Stimulated activated CD4-positive, alpha-beta T cell treated with anti-CD3 and anti-CD28 coated beads, Interleukin-4, amount 100 ng/mL, for 48 hours (primary cell): Measurements from ENCODE around the gene FXYD5.

Experiments
- DNase-seq, 2 donors: peaks; one replicate each; pipeline ENCODE4 v3.0.0-alpha.2; 2020; ENCODE audit warnings: low read depth in 2 of 2

Gene FXYD5, protein sequence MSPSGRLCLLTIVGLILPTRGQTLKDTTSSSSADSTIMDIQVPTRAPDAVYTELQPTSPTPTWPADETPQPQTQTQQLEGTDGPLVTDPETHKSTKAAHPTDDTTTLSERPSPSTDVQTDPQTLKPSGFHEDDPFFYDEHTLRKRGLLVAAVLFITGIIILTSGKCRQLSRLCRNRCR

DNA sequence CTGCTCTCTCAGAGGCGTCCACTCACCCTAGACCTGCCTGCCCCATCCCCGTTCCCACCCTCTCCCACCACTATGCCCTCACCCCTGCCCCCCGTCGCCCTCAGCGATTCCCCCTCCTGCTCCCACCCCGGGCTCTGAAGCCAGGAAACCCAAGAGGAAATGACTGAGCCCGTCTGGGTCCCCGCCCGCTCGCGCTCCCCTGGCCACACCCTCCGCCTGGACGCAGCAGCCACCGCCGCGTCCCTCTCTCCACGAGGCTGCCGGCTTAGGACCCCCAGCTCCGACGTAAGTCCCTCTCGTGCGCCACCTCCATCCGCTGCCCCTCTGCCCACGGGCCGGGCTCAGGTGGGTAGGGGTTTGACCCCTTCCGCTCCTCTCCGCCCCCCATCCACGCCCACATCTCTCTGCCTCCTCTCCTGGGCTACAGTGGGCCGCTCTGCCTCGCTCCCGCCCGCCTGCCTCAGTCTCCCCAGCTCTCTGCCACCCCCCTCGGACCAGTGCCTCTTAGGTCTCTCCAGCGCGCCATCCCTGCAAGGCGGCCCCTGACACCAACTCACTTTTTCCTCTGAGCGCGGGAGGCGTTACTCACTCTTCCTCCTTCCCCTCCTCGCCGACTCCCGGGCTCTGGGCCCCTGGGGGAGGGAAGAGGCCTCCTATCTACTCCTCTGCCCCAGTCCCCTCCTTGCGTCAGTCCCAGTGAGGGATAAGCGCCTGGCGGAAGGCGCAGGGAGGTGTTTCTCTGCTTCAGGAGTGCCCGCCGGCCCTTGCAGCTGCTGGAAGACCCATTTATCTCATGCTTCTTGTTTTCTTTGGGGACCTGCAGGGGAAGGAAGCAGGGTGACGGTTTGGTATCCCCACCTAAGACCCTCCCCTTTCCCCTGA, at the start of gene FXYD5:
Gene FXYD5, plus strand, starts transcription at position 211 of the 882 bp plus-strand sequence. CDS start 816 bp downstream, outside the sequence.
- peak; percentile 73 to 83 for DNase-seq

GRCh38 chr19:35105047-35105410, 49.5 kb upstream of the FXYD5 start:
- no peak for DNase-seq

DNA sequence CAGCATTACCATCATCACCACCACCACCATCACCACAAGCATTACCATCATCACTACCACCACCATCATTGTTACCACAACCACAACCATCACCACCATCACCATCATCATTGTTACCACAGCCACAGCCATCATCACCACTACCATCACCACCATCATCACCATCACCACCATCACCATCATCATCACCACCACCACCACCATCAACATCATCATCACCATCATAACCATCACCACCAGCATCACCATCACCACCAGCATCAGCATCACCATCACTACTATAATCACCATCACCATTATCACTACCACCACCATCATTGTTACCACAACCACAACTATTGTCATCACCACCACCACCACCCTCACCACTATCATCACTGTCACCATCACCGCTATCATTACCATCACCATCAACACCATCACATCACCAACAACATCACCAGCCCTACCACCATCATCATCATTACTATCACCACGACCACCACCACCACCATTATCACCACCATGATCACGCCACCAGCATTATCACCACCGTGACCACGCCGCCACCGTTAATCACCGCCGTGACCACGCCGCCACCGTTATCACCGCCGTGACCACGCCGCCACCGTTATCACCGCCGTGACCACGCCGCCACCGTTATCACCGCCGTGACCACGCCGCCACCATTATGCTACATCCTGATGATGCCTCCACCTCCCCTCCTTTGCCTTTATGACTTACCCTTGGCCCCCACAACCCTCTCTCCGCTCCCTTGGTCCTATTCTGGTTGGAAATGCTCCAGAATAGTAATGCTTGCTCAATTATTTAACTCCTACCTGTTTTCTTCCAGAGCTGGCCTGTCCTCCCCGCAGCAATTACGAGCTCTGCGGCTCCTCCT, 48.9 kb upstream of the FXYD5 start:
- DNase-seq = no peak

DNA sequence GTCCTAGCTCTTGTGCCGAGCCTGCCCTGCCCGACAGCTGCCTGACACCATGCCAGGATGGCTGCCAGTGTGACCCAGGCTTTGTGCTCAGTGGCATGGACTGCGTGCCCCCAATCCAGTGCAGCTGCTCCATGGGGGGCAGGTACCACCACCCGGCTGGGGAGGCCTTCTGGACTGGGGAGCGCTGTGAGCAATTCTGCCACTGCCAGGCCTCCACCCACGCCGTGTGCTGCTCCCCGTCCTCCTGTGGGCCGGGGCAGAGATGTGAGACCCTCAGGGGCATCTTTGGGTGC, 48.3 kb upstream of the FXYD5 start:
- DNase-seq = no peak

DNA sequence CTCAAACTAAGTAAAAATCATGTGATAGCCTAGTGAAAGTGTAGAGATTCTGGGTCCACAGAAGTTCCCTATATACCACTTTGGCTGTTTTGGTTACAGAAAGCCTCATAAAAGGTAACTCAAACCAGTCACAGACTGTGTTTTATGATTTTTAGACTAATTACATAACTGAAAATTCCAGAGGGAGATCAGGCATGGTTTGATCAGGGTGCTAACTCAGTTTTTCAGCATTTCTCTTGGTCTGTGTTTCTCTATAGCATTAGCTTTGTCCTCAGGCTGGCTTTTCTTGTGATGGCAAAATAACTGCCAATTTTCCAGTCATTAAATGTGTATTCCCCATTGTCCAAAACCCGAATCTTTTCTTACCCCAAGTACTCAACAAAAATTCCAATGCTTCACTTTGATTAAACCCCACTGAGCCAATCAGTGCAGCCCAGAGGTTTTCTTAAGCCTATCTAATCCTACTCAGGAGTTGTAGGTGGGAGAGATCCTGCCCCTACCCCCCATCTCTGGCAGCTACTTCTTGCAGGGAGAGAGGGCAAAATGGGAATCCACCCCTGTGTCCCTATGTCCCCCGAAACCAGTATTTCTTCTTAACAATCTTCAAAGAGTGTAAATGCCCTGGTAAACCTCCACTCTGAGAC, 47.5 kb upstream of the FXYD5 start:
- no peak for DNase-seq

DNA sequence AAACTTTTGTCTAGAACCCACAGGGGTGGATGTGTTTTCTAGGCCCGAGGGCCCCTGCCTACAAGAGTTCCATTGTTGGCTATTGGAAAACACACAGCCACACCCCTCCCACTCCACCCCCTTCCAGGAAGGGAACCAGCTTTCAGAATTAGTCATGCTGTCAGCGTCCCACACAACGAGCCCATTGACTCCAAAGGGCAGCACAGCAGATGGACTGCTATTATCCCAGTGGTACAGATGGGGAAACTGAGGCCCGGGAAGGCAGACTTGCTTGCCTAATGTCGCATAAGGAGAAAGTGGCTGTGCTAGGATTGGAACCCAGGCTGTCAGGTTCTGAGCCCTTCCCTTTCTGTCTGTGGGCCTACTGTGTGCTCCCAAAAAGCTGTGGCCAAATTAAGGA, 47.0 kb upstream of the FXYD5 start:
- DNase-seq = peak in 1 of 2 donors; percentile 20

- no peak for DNase-seq
Measured at GRCh38 chr19:35108730-35109129, 45.8 kb upstream of the FXYD5 start.

- DNase-seq = no peak
Measured at GRCh38 chr19:35109395-35110112, 45.0 kb upstream of the FXYD5 start.

DNA sequence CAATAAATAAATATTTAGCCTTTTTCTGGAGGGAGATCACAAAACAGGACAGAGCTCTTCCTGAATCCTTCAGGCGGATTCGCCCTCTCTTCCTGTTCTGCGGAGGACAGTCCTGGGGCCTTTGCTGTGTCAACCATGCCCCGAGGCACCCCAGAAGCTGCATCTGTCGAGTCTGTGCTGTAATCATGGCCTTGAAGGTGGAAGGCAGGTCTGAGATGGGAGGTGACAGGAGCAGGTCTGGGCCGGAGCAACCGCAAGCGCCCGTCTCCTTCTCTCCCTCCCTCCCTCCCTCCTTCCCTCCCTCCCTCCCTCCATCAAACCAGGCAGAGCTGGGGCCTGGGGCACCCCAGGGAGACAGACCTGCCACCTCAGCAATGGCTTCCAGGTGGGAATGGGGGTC, 43.6 kb upstream of the FXYD5 start:
- no peak for DNase-seq

DNA sequence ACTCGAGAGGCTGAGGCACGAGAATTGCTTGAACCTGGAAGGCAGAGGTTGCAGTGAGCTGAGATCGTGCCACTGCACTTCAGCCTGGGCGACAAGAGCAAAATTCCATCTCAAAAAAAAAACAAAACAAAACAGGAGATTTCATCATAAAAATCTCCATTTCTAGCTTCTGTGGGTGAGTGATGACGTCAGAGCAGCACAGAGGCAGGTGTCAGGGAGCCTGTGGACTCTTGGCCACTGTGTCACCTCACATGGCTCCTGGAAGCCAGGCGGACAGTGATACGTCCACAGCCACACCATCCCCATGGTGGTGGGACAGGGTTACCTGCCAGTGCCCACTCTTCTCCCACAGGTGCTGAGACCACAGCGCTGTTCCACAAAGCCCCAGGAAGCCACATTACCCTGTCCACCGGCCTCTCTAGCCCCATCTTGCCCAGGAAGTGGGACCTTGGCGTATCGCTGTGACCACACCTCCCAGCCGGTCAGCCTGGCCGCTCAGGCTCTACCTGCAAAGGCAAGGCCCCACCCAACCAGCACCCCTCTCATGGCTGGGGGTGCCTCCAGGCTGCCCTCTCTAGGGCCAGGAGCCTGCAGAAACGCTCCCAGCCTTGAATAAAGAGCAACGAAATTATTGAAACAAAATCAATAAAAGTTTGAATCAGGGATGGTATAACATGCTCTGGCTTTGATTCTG, 41.4 kb upstream of the FXYD5 start:
- no peak for DNase-seq

DNA sequence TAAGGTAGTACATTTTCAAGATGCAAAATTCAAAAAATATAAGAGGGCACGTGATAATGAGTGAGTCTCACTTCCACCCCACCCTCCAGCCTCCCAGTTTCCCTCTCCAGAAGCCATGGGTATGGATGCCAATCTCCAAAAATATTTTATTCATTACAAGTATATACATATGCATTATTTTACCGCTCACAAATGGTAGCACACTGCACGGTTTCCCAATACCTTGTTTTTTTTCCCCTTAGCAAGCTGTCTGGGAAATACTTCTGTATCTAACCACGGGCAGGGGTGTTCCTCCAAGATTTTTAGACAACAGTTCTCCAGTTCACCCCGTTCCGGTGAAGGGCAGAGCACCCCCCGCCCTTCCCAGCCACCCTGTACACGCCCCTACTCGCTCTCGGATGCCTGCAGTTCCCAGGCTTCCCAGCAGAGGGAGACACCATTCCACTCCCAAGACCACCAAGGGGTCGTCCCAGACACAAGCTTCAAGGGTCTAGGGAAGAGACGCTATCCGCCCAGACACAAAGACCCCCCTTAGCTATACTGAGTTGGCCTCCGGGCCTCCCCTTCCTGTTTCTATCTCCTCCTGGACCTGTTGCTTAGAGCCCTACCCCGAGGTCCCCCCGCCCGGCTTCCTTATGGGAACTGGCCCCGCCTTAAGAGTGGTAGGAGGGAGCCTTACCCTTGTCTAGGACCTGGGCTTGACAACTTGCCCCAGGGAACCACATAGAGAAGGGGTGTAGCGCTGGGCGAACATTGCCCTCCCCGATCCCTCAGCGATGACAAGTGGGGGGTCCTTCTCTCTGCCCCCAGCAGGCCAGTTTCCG, 40.0 kb upstream of the FXYD5 start:
- DNase-seq = peak; percentile 61 to 69

- no peak for DNase-seq
Measured at GRCh38 chr19:35115177-35115951, 39.2 kb upstream of the FXYD5 start, which contains the start of gene FXYD3. TSS of gene FXYD3 (plus strand) at chr19:35115823. CDS start at chr19:35119377, 3,554 bp downstream.

GRCh38 chr19:35116072-35116801, 38.3 kb upstream of the FXYD5 start:
- no peak for DNase-seq

DNA sequence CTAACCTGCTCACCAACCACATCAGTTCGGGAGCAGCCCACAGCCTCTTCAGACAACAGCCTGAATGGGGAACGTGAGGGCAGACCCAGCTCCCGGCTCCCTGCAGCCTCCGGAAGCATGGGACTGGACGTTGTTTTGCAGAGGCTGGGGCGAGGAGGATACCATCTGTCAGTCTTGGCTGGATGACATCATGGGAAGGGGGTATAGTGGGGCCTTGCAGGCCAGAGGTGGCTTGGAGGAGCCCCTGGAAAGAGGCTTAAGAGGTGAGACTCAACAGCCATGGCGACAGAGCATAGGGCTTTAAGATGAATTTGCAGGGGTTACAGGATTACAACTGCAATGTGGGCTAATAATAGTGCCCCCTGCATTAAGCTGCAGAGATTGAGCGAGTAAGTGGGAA, 37.4 kb upstream of the FXYD5 start:
- DNase-seq = no peak

- no peak for DNase-seq
Measured at GRCh38 chr19:35117799-35118198, 36.7 kb upstream of the FXYD5 start.

DNA sequence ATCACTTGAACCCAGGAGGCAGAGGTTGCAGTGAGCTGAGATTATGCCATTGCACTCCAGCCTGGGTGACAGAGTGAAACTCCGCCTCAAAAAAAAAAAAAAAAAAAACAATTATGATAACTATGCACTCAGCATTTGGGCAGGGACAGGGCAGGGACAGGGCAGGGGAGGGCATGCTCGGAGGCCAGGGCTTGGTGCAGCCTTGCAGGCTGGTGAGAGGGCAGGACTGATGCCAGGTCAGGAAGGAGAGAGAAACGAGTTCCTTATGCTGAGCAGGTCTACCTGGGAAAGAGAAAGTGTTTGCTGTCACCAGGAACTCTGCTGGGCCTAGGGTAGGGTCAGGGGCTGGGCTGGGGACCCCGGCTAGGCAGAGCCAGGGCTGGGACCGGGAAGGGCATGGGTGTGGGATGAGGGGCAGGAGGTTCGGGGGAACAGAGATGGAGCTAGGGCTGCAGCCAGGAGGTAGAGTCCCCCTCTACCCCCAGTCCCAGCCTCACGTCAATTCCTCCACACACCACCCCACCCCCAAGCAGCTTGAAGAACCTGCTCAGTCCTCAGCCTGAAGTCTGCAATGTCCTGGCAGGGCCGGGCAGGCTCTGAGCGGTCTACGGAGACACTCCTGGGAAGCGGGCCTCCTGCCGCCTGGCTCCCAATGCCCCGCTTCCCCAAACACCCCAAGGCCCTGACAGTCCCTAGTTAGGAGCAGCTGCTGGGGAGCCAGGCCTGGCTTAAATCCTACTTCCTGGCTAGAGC, 36.1 kb upstream of the FXYD5 start:
- no peak for DNase-seq

- no peak for DNase-seq
Measured at GRCh38 chr19:35119091-35119490, 35.4 kb upstream of the FXYD5 start.
